ENCODE results near the gene CDC42SE1.

Gene CDC42SE1

DNA sequence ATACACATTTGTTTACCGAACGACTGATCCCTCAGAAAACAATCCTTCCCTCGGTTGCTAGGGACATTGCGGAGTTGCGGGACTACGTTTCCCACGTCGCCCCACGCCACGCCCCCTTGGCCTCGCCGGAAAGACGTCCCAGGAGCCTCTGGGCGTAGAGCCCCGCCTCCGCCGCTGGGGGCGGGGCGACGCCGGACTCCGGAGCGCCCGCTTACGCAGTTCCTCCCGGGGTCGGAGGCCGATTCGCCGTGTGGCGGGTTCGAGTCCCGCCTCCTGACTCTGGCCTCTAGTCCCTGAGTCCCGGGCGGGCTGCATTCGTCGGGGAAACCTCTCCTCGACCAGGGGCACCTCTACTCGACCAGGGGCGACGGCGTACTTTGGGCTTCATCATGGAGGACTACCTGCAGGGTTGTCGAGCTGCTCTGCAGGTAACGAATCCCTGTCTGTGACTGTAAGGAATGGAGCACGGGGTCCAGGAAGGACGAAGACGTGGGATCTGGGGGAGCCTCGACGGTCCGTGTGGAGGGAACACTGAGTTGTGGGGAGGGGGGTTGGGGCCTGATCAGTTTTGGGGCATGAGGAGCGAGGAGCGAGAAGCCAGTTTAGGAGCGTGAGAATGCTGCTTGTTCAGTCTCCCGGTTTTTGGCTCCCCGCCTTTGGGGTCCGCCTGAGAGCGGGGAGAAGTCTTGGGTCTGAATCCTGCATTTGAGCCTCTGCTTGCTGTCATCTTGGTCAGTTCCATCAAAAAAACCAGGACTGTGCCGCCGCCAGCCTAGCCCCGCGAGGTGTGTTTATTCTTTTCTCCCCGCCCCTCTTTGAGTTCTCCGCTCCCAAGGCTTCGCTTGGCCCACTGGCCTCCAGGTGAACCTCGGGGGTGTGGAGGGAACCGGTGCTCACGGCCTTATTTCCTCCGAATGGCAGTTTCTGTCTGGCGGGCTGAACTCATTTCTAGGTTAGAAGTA, 50.9 kb downstream of the CDC42SE1 start, which contains the start of gene PRUNE1:
TSS of gene PRUNE1 (plus strand) at position 206 of the 962 bp plus-strand sequence. CDS start at position 390, 184 bp downstream.
- peak; percentile 86 to 89 for ATAC-seq

GRCh38 chr1:151007853-151008243, 51.6 kb downstream of the CDC42SE1 start:
- ATAC-seq = no peak

DNA sequence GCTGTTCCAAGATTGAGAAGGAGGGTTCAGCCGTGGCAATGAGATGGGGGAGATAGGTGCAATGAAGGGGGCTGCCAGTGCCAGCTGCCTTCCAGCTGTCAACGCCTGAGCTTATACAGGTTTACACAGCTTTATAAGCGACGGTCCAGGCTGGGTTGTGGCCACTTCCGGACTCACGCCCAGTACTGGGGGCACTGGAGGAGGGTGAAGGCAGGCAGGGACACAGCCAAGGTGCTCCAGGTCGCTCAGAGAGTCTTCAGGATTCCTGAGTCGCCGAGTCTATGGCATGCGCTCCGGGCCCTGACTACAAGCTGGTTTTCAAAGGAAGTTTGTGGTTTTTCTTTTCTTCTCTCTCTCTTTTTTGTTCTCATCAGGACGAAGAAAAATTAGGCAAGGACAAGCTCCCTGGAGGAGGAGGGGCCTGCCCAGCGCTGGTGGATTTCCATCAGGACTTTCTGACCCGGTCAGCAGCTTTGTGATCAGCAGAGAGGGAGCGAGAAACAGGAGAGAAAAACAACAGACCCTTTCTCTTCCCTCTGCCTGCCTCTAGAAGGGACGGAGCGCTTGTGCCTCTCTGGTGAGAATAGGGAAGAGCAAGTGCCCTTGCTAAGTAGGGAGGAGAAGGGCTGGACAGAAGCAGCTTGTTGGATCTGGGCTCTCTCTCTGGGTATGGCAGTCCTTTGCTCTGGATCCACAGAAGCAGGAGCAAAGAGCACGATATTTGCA, 52.9 kb downstream of the CDC42SE1 start, which contains the start of gene MINDY1:
TSS of gene MINDY1 (minus strand) at position 576 of the 726 bp plus-strand sequence. CDS start 4,285 bp downstream, outside the sequence.
- peak; percentile 18 to 22 for ATAC-seq

GRCh38 chr1:151005729-151006319, 53.6 kb downstream of the CDC42SE1 start:
- ATAC-seq = no peak

- ATAC-seq = no peak
Observed at GRCh38 chr1:151003180-151003579, 56.2 kb downstream of the CDC42SE1 start.

DNA sequence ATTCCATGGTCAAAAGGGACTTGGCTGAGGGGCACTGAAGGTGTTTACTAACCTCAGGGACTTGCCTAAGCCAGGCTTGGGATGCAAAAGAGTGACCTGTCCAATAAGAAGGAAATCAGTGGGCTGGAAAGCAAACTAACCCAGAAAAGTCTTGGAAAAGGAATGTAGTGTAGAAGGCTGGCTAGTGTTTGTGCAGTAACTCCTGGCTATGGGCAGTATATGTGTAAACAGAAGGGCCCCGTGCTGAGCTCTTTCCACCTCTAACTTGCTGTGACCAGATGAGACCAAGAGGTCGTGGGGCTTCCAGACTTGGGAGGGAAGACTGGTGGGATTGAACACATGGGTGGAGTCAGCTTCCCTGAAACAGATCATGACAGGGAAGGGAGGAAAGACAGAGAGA, 56.8 kb downstream of the CDC42SE1 start:
- ATAC-seq = no peak

DNA sequence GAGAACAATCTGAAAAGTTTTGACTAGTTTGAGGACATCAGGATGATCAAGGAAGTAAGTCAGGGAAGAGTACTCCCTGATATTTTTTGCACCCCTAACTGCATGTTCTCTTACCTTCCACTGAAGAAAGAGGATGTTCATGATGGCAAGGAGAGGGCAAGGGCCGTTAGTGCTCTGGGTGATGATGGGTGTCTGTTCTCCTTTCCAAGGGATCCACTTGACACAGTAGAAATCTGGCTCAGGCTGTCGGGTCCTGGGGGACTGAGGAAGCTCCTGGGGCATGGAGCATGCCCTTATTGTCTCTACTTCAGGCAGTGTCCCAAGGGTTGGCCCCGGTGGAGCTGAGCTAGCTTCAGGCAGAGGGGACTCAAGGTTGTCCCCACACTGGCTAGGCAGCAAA, 57.4 kb downstream of the CDC42SE1 start:
- ATAC-seq = no peak

DNA sequence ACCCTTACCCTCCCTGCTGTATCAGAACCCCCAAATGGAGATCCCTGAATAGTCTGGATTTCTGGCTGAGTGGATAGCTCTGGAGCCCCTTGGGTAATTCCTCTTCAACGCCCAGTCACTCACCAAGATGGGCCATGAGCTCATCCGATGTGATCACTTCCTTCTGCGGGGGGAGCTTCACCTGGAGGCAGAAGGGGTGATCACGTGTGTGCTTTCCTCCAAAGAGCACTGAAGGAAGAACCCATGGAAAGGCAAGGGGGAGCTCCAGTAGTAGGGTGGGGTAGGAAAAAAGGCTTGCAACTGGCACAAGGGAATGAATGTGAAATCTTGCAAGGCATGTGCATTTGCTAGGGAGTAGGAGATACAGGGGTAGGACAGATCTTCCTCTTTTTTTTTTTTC, 57.8 kb downstream of the CDC42SE1 start:
- no peak for ATAC-seq

All from activated CD4-positive, CD25-positive, alpha-beta regulatory T cell treated with anti-CD3 and anti-CD28 coated beads, Interleukin-2, amount 50 U/mL, for 24 hours (primary cell).